ENCODE results near the gene FXYD6. TPM values are rescaled to one million over a fixed set of nuclear protein-coding genes. Genes with fewer than 3 reads are reported as not detected.

Gene FXYD6
- total and polyA plus RNA-seq, 2 of the 8 experiments (the other 6 are each of a cell fraction or from before 2014, with no cell fraction given): 44.6 to 117 TPM

DNA sequence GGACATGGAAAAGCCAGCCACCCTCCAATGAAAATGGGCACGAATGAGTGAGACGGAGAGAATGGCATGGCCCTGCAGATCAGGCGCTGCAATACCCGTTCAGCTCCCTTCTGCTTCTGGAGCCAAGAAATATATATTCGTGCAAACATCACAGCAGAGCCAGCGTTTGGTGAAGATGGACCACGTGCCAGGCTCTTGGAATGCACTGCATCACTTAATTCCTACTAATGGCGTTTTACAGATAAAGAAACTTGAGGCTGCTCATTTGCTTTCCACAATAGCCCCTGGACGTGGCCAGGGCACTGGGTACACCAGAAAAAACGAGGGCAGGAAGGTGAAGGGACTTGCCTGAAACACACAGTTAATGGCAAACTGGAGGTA is 50.3 kb downstream of the FXYD6 start (continued):
- TF ChIP-seq HDAC2 (IDR thresholded peaks at IDR 0.05; ENCODE audit: borderline replicate concordance in 1 of 2, low read depth in 2 of 2, low read length in 2 of 2) (no peak), CEBPB (IDR thresholded peaks at IDR 0.05; ENCODE audit: low read depth, low read length) (no peak)
